Measurements from ENCODE around the gene OR2A12. TPM values are rescaled to one million over a fixed set of nuclear protein-coding genes. Genes with fewer than 3 reads are reported as not detected.
"Not testable (repeated sequence)": the region's sequence is repeated elsewhere in the genome, so short reads cannot be mapped to it uniquely, and the experiment has no call there.

OR2A12 gene
- total RNA-seq, 1 donor from 2014 or later, result not detected

- Histone ChIP-seq H3K9me3 (no peaks in the 10 kb centered on the region), H3K4me1 (no peaks in the 10 kb centered on the region), H3K36me3 (no peaks in the 10 kb centered on the region), H3K4me3 (no peak overlapping the region), H3K27ac (no peak overlapping the region), H3K27me3 (no peaks in the 10 kb centered on the region)
- DNase-seq (ENCODE audit: extremely low spot score in 2 of 2), result no peak
- intact Hi-C loops (cut with DNase I), result no loop called here
- TF ChIP-seq POLR2AphosphoS5 (IDR thresholded peaks at IDR 0.05; ENCODE audit: insufficient read depth in 1 of 2, low read depth in 1 of 2) (no peak), POLR2A (IDR thresholded peaks at IDR 0.05) (no peak), CTCF (IDR thresholded peaks at IDR 0.05) (peak; percentile 67 to 80 (median 67))
These were observed 41.7 kb downstream of the OR2A12 start for GRCh38 chr7:144127714-144128334.

GRCh38 chr7:144129601-144130000 lies 43.5 kb downstream of the OR2A12 start:
- intact Hi-C loops (cut with DNase I); H3K36me3 ChIP-seq: not testable (repeated sequence)

GRCh38 chr7:144130730-144131129 lies 44.7 kb downstream of the OR2A12 start:
- no peak for DNase-seq (ENCODE audit: extremely low spot score in 2 of 2)
- intact Hi-C loops (cut with DNase I), result loop anchor here (10.0 kb wide), 1 partner anchor 636 kb away; no protein-coding TSS in a partner anchor
- TF ChIP-seq POLR2AphosphoS5 (IDR thresholded peaks at IDR 0.05; ENCODE audit: insufficient read depth in 1 of 2, low read depth in 1 of 2) (no peak), CTCF (IDR thresholded peaks at IDR 0.05) (no peak), POLR2A (IDR thresholded peaks at IDR 0.05) (no peak)
- H3K9me3 ChIP-seq, result no peaks in the 10 kb centered on the region
- H3K27ac ChIP-seq, result no peak overlapping the region
- no peaks in the 10 kb centered on the region for H3K27me3 ChIP-seq
- H3K36me3 ChIP-seq, result no peaks in the 10 kb centered on the region
- no peak overlapping the region for H3K4me3 ChIP-seq
- H3K4me1 ChIP-seq, result no peaks in the 10 kb centered on the region

More at GRCh38 chr7:144129601-144130000, 43.5 kb downstream of the OR2A12 start:
- not testable (repeated sequence) for H3K4me3 ChIP-seq; H3K27me3 ChIP-seq; DNase-seq (ENCODE audit: extremely low spot score in 2 of 2); H3K9me3 ChIP-seq; H3K4me1 ChIP-seq; H3K27ac ChIP-seq

GRCh38 chr7:144132262-144132661 lies 46.2 kb downstream of the OR2A12 start:
- intact Hi-C loops (cut with DNase I), result loop anchor here (10.0 kb wide), 1 partner anchor 637 kb away; no protein-coding TSS in a partner anchor
- H3K9me3 ChIP-seq, result no peaks in the 10 kb centered on the region
- no peak overlapping the region for H3K4me3 ChIP-seq
- TF ChIP-seq CTCF (IDR thresholded peaks at IDR 0.05) (no peak), POLR2AphosphoS5 (IDR thresholded peaks at IDR 0.05; ENCODE audit: insufficient read depth in 1 of 2, low read depth in 1 of 2) (no peak), POLR2A (IDR thresholded peaks at IDR 0.05) (no peak)
- H3K4me1 ChIP-seq, result no peaks in the 10 kb centered on the region
- H3K27me3 ChIP-seq, result no peaks in the 10 kb centered on the region
- no peak for DNase-seq (ENCODE audit: extremely low spot score in 2 of 2)
- H3K36me3 ChIP-seq, result no peaks in the 10 kb centered on the region
- no peak overlapping the region for H3K27ac ChIP-seq

GRCh38 chr7:144133307-144133706 lies 47.2 kb downstream of the OR2A12 start:
- H3K27me3 ChIP-seq, result no peaks in the 10 kb centered on the region
- H3K4me3 ChIP-seq, result no peak overlapping the region
- no peaks in the 10 kb centered on the region for H3K9me3 ChIP-seq
- H3K27ac ChIP-seq, result no peak overlapping the region
- no peak for TF ChIP-seq POLR2A (IDR thresholded peaks at IDR 0.05)
- no peak for TF ChIP-seq POLR2AphosphoS5 (IDR thresholded peaks at IDR 0.05; ENCODE audit: insufficient read depth in 1 of 2, low read depth in 1 of 2)
- TF ChIP-seq CTCF (IDR thresholded peaks at IDR 0.05), result no peak
- intact Hi-C loops (cut with DNase I), result loop anchor here (10.0 kb wide), 1 partner anchor 639 kb away; no protein-coding TSS in a partner anchor
- no peaks in the 10 kb centered on the region for H3K36me3 ChIP-seq
- no peak for DNase-seq (ENCODE audit: extremely low spot score in 2 of 2)
- H3K4me1 ChIP-seq, result no peaks in the 10 kb centered on the region
